Neuronal stem cell (in vitro differentiated cells): Measurements from ENCODE around the gene MRPS26. TPM values are rescaled to one million over a fixed set of nuclear protein-coding genes. Genes with fewer than 3 reads are reported as not detected.

Experiments used
- DNase-seq: peaks from one replicate; pipeline ENCODE4 v3.0.0-alpha.2; 2013; ENCODE audit warnings: low spot score
- H2AFZ ChIP-seq: one replicate; pipeline ENCODE4 v1.6.1; 2013; ENCODE audit warnings: mild to moderate bottlenecking, low read length, inconsistent platforms
- H2AK5ac ChIP-seq: 2 replicates; pipeline ENCODE4 v1.6.1; 2013; ENCODE audit warnings: low read depth, mild to moderate bottlenecking, inconsistent platforms, low read length, moderate library complexity, mixed read lengths
- H2BK120ac ChIP-seq: 2 replicates; pipeline ENCODE4 v1.6.1; 2013; ENCODE audit warnings: low read depth, mild to moderate bottlenecking, inconsistent platforms, low read length, moderate library complexity, mixed read lengths
- H2BK12ac ChIP-seq: one replicate; pipeline ENCODE4 v1.6.1; 2013; ENCODE audit warnings: low read length, inconsistent platforms
- H2BK15ac ChIP-seq: 2 replicates; pipeline ENCODE4 v1.6.1; 2013; ENCODE audit warnings: mild to moderate bottlenecking, low read length, inconsistent platforms, mixed read lengths
- H2BK5ac ChIP-seq: one replicate; pipeline ENCODE4 v1.6.1; 2013; ENCODE audit warnings: inconsistent platforms, mild to moderate bottlenecking, low read length, moderate library complexity
- H3K14ac ChIP-seq: one replicate; pipeline ENCODE4 v1.6.1; 2013; ENCODE audit warnings: low read length, inconsistent platforms
- H3K18ac ChIP-seq: 2 replicates; pipeline ENCODE4 v1.6.1; 2013; ENCODE audit warnings: low read length, inconsistent platforms
- H3K23ac ChIP-seq: 2 replicates; pipeline ENCODE4 v1.6.1; 2013; ENCODE audit warnings: low read depth, mild to moderate bottlenecking, mixed read lengths, low read length, inconsistent platforms; ENCODE audit not compliant: poor library complexity
- H3K27ac ChIP-seq: replicated peaks from 3 replicates; pipeline ENCODE4 v1.5.1; 2013; ENCODE audit warnings: low read length, inconsistent platforms
- H3K27me3 ChIP-seq, 3 experiments: 2 replicates each; pipeline ENCODE4 v1.6.1; 2013; ENCODE audit warnings: low read length in 3 of 3, mild to moderate bottlenecking in 2 of 3, inconsistent platforms in 1 of 3, low read depth in 1 of 3, mixed read lengths in 1 of 3, moderate library complexity in 1 of 3; ENCODE audit not compliant: control insufficient read depth in 3 of 3, insufficient read depth in 3 of 3
- H3K36me3 ChIP-seq, 2 donors: replicated peaks in 1 of 2; 2 replicates each; pipeline ENCODE4 v1.6.1; 2013; ENCODE audit warnings: low read length in 2 of 2; ENCODE audit not compliant: control insufficient read depth in 2 of 2, insufficient read depth in 2 of 2
- H3K4ac ChIP-seq: 2 replicates; pipeline ENCODE4 v1.6.1; 2013; ENCODE audit warnings: inconsistent platforms, mild to moderate bottlenecking, low read length, moderate library complexity
- H3K4me1 ChIP-seq, 2 donors: 1 replicate in 1 of 2; 2 replicates in 1 of 2; pipeline ENCODE4 v1.6.1; 2013; ENCODE audit warnings: low read length in 2 of 2, low read depth in 1 of 2; ENCODE audit not compliant: control insufficient read depth in 2 of 2, insufficient read depth in 1 of 2
- H3K4me2 ChIP-seq: one replicate; pipeline ENCODE4 v1.6.1; 2013; ENCODE audit warnings: mild to moderate bottlenecking, low read length, inconsistent platforms; ENCODE audit not compliant: insufficient read depth, poor library complexity, severe bottlenecking
- H3K4me3 ChIP-seq, 2 donors: 2 replicates each; pipeline ENCODE4 v1.5.1; 2013; ENCODE audit warnings: low read length in 2 of 2, mild to moderate bottlenecking in 2 of 2, inconsistent platforms in 1 of 2, moderate library complexity in 1 of 2
- H3K79me1 ChIP-seq: one replicate; pipeline ENCODE4 v1.6.1; 2013; ENCODE audit warnings: low read depth, mild to moderate bottlenecking, inconsistent platforms, low read length, moderate library complexity
- H3K9ac ChIP-seq: one replicate; pipeline ENCODE4 v1.6.1; 2013; ENCODE audit warnings: mild to moderate bottlenecking, low read depth, low read length, inconsistent platforms; ENCODE audit not compliant: poor library complexity
- H3K9me3 ChIP-seq, 2 donors: replicated peaks in 1 of 2; 2 replicates each; pipeline versions ENCODE3 to v1.6.1; 2013; ENCODE audit warnings: low read length in 2 of 2, mild to moderate bottlenecking in 2 of 2, inconsistent platforms in 1 of 2, low read depth in 1 of 2, mixed read lengths in 1 of 2, moderate library complexity in 1 of 2; ENCODE audit not compliant: control insufficient read depth in 2 of 2, insufficient read depth in 1 of 2
- H4K8ac ChIP-seq: one replicate; pipeline ENCODE4 v1.6.1; 2013; ENCODE audit warnings: low read depth, mild to moderate bottlenecking, inconsistent platforms, low read length, moderate library complexity
- H4K91ac ChIP-seq: one replicate; pipeline ENCODE4 v1.6.1; 2013; ENCODE audit warnings: low read length, low read depth, mild to moderate bottlenecking, inconsistent platforms; ENCODE audit not compliant: poor library complexity
- WGBS, 2 donors: extraction: QIAGEN DNeasy Blood & Tissue Kit; methylation state at CpG; one replicate each; pipeline ENCODE4 v1.1.7; 2013; ENCODE audit warnings: missing lambda C conversion rate in 2 of 2, mixed read lengths in 1 of 2; ENCODE audit not compliant: insufficient read length in 2 of 2, insufficient replicate concordance in 1 of 2; ENCODE audit errors: extremely low coverage in 2 of 2; 5-methylcytosine and 5-hydroxymethylcytosine counted together
- polyA plus RNA-seq, 2 experiments: library from polyadenylated mRNA; stranded (reverse); fragments of 200-250 nt; gene quantifications; one replicate each; pipeline ENCODE4 v1.2.3, GENCODE V29; 2013

MRPS26 gene
- polyA plus RNA-seq (2013, experiment 1 of 2): 58.4 TPM
- 57.2 TPM for polyA plus RNA-seq (2013, experiment 2 of 2)

DNA sequence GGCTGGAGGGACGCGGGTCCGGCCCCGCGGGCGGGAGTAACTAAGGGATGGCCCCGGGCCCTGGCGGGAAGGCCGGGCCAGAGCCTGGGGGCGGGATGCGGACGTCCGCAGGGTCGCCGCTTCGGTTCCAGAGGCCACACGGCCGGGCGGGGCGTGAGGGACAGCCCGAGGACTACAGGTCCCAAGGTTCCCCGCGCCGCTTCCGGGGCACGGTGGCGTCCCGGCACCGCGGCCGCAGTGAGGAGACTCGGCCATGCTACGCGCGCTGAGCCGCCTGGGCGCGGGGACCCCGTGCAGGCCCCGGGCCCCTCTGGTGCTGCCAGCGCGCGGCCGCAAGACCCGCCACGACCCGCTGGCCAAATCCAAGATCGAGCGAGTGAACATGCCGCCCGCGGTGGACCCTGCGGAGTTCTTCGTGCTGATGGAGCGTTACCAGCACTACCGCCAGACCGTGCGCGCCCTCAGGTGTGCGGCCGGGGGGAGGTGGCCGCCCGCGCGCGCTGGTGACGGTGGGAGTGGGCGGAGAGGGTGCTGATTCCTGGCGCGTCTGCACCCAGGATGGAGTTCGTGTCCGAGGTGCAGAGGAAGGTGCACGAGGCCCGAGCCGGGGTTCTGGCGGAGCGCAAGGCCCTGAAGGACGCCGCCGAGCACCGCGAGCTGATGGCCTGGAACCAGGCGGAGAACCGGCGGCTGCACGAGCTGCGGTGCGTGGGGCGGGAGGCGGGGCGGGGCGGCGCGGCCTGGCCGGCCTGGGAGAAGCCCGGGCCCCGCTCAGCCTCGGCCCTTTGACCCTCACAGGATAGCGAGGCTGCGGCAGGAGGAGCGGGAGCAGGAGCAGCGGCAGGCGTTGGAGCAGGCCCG is at the start of gene MRPS26:
Gene MRPS26, plus strand, starts transcription at position 237 of the 861 bp plus-strand sequence. Its CDS starts 17 bp downstream, at position 254.
- Histone ChIP-seq H3K14ac (peak within 1 kb of the TSS; percentile 97), H2AFZ (peak within 1 kb of the TSS; percentile 99), H3K4ac (peak within 1 kb of the TSS; percentile 70), H2AK5ac (peak within 1 kb of the TSS; percentile 76), H2BK120ac (peak within 1 kb of the TSS; percentile 84), H3K18ac (peak within 1 kb of the TSS; percentile 97), H3K79me1 (peaks cover 3% of the 10 kb centered on the region), H3K4me2 (peak within 1 kb of the TSS; percentile 85), H2BK15ac (peak within 1 kb of the TSS; percentile 49), H3K36me3 (peaks cover 19 to 45% of the 10 kb centered on the region in 2 donors), H3K9me3 (no peaks in the 10 kb centered on the region), H3K9ac (peak within 1 kb of the TSS; percentile 99), H2BK5ac (peak within 1 kb of the TSS; percentile 40), H3K4me1 (peaks cover 6 to 9% of the 10 kb centered on the region in 2 donors), H3K4me3 (peak within 1 kb of the TSS; percentile 93 to 96), H3K27ac (peak within 1 kb of the TSS; percentile 81), H3K27me3 (no peaks in the 10 kb centered on the region), H4K91ac (no peak within 1 kb of the TSS), H2BK12ac (peak within 1 kb of the TSS; percentile 34), H4K8ac (no peak within 1 kb of the TSS), H3K23ac (peak within 1 kb of the TSS; percentile 96)
- DNase-seq: peak; percentile 90
- no CpG with 5 or more reads among the region's 104 CpGs for WGBS, 2 donors

DNA sequence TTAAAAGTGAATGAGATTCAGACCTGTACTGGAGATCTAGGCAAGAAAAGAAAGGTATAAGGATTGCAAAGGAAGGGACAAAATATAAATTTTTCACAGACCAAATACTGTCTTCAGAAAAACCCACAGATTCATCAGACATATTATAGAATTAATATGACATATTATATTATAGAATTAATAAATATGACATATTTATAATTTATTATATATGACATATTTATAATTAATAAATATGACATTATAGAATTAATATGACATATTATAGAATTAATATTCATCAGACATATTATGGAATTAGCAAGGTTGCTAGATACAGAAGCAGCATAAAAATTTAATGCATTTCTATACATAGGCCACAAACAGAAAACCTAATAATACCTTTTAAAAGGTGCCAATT is 47.1 kb upstream of the MRPS26 start:
- Histone ChIP-seq H3K23ac (no peak overlapping the region), H3K4ac (no peak overlapping the region), H2AFZ (no peak overlapping the region), H3K4me2 (no peak overlapping the region), H3K14ac (no peak overlapping the region), H3K27ac (no peak overlapping the region), H2BK120ac (no peak overlapping the region), H3K36me3 (peaks cover 5 to 72% of the 10 kb centered on the region in 2 donors), H3K79me1 (no peaks in the 10 kb centered on the region), H3K9me3 (no peaks in the 10 kb centered on the region), H4K8ac (no peak overlapping the region), H2BK12ac (no peak overlapping the region), H3K4me1 (no peaks in the 10 kb centered on the region), H3K27me3 (no peaks in the 10 kb centered on the region), H3K9ac (no peak overlapping the region), H4K91ac (no peak overlapping the region), H2BK15ac (no peak overlapping the region), H3K18ac (no peak overlapping the region), H2AK5ac (no peak overlapping the region), H3K4me3 (no peak overlapping the region), H2BK5ac (no peak overlapping the region)
- DNase-seq: no peak

DNA sequence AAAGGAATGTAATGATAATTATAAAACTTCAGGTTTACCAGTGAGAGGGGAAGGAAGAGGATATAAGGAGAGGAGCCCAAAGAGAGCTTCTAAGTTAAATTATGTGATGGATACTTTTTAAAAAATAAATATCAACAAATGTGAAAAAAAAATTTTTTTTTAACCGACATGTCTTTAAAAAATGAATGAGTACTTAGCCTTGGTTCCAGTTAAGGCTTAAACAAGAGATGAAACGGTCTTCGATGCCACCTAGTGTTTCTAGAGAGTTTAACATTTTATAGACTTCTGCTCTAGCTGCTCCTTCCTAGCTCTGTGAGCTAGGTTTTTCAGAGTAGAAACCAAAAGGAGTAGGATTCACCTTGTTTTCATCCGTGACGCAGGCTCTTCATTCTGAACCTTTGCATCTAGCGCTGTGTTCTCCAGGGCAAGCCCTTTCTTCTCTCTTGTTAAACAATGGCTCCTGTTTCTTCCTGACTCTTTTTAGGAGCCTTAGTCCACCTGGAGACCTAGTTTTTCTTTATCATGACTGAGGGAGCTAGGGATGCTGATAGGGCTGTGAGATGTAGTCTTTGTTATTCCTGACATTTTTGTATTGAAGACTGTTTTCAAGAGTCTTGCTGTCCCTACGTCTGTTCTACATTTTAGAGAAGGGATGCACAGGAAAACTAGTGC is 44.9 kb upstream of the MRPS26 start:
- Histone ChIP-seq H3K23ac (no peak overlapping the region), H3K36me3 (peaks cover 6 to 73% of the 10 kb centered on the region in 2 donors), H3K4me2 (no peak overlapping the region), H3K4me3 (no peak overlapping the region), H3K18ac (no peak overlapping the region), H3K79me1 (no peaks in the 10 kb centered on the region), H3K4me1 (no peaks in the 10 kb centered on the region), H3K14ac (no peak overlapping the region), H4K91ac (no peak overlapping the region), H2BK120ac (no peak overlapping the region), H4K8ac (no peak overlapping the region), H2BK12ac (no peak overlapping the region), H3K27ac (no peak overlapping the region), H2BK5ac (no peak overlapping the region), H2AFZ (no peak overlapping the region), H2AK5ac (no peak overlapping the region), H3K27me3 (no peaks in the 10 kb centered on the region), H3K4ac (no peak overlapping the region), H2BK15ac (no peak overlapping the region), H3K9ac (no peak overlapping the region), H3K9me3 (no peaks in the 10 kb centered on the region)
- no CpG with 5 or more reads among the region's 7 CpGs for WGBS, 2 donors
- DNase-seq: peak; percentile 30

DNA sequence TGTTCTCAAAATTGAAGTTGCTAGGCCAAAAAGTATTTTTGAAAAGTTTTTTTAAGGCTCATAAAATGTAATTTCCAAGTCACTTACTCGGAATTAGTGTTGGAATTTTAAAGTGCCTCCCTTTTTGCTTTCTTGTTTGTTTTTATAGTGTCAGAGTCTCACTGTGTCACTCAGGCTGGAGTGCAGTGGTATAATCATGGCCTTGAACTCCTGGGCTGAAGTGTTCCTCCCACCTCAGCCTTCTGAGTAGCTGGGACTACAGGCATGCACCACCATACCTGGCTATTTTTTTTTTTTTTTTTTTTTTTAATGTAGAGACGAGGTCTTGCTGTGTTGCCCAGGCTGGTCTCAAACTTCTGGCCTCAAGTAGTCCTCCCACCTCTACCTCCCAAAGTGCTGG is 42.4 kb upstream of the MRPS26 start:
- Histone ChIP-seq H3K4me1 (no peaks in the 10 kb centered on the region), H3K27ac (no peak overlapping the region), H3K27me3 (no peaks in the 10 kb centered on the region), H2AFZ (no peak overlapping the region), H3K9ac (no peak overlapping the region), H3K36me3 (peaks cover 17 to 74% of the 10 kb centered on the region in 2 donors), H4K8ac (no peak overlapping the region), H3K23ac (no peak overlapping the region), H2BK12ac (no peak overlapping the region), H2BK15ac (no peak overlapping the region), H3K4me3 (no peak overlapping the region), H3K79me1 (no peaks in the 10 kb centered on the region), H2AK5ac (no peak overlapping the region), H3K14ac (no peak overlapping the region), H2BK120ac (no peak overlapping the region), H3K4me2 (no peak overlapping the region), H3K18ac (no peak overlapping the region), H3K9me3 (no peaks in the 10 kb centered on the region), H4K91ac (no peak overlapping the region), H2BK5ac (no peak overlapping the region), H3K4ac (no peak overlapping the region)
- no CpG with 5 or more reads among the region's 2 CpGs for WGBS, 2 donors
- no peak for DNase-seq
